EL (cell line): ENCODE results near the gene PERM1.

Source experiments
- DNase-seq: peaks from one replicate; pipeline ENCODE4 v3.0.0-alpha.2; 2016

The PERM1 gene

DNA sequence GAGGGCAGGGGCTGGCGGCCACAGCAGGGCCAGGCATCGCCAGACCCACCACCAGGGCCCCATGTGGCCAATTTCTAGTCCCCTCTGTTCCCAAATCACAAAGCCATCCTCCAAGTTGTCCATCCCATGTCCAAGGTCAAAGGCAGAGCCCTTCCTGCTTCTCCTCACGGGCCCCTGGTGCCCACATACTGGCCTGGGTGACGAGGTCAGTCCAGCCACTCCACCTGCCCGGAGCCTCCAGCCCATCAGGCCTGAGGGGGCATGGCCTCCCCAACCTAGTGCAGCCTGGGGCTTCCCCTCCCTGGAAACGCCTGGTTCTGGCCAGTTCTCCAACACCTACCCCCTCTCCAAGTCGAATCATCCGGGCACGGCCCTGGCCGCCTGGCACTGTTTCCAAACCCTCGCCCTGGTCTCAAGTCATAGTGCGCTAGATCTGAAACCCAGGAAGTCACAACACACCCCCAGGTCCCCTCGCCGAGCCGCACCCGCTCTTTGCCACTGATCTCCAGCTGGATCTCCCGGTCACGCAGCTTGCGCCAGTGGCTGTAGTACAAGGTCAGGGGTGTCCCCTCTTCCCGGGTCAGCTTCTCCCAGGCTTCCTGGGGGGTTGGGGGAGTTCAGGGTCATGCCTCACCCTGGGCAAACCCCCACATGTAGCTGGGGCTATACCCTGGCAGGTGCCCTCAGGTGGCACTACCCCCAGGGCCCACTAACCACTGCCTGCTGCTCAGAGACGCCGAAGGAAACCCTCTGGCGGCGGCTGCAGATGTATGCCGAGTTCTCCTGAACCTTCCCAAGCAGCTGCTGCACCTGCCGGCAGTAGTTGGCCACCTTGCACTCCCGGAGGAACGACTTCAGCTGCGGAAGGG, 36.0 kb downstream of the PERM1 start:
- DNase-seq = no peak

DNA sequence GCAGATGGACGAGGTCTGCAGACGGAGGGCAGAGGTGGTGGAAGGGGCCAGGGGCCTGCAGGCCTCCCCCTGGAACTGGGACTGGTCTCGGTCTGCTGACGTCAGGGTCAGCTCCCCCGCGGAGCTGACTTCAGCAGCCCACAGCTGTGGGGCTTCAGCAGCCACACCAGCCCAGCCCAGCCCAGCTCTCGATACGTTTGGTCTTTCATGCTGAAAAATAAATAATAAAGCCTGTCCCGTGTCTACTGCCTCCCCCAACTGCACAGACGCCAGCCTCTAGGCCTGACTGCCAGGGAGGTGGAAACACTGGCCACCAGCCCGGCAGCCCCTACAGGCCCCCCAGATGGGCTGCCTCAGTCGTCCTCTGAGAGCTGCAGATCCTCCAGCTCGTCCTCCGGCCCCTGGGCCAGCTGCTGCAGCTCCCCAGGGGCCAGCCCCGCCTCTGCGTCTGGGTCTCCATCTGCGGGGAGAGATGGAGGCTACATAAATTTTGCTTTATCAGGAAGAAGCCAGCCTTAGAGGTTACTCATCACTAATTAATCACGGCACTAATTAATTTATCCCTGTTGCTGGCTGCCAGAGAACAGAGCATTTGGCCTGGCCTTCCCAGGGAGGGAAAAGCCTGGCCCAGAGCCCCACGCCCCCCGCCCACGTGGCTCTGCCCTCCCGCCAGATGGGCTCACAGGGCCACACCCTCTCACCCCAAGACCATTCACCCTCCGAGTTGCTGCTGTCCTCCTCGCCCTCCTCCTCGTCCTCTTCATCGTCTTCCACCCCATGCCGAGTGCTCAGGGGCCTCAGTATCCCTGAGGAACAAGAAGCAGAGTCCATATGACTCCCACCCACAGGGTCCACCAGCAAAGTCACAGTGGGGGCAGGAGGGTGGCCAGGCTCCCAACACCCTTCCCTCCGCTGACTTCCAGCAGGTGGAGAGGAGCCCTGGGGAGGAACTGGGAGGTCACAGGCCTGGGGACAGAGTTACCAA, 37.3 kb downstream of the PERM1 start:
- DNase-seq = no peak

DNA sequence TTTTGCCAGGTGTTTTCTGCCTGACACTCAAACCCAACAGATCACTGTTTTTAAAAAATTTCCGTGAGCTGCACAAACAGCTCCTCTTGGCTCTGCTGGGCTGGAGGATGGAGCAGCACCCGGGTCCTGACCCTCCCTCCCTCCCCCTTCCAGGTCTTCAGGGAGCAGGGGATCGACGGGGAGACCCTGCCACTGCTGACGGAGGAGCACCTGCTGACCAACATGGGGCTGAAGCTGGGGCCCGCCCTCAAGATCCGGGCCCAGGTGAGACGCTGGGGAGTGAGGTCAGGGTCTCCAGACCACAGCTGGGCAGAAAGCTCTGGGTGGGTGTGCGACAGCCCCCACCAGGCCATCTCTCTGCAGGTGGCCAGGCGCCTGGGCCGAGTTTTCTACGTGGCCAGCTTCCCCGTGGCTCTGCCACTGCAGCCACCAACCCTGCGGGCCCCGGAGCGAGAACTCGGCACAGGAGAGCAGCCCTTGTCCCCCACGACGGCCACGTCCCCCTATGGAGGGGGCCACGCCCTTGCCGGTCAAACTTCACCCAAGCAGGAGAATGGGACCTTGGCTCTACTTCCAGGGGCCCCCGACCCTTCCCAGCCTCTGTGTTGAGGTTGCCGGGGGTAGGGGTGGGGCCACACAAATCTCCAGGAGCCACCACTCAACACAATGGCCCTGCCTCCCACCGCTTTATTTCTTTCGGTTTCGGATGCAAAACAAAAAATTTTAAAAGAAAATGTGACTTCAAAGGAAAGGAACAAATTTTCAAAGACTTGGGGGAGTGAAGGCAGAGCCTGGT, 38.1 kb downstream of the PERM1 start:
- DNase-seq = no peak

DNA sequence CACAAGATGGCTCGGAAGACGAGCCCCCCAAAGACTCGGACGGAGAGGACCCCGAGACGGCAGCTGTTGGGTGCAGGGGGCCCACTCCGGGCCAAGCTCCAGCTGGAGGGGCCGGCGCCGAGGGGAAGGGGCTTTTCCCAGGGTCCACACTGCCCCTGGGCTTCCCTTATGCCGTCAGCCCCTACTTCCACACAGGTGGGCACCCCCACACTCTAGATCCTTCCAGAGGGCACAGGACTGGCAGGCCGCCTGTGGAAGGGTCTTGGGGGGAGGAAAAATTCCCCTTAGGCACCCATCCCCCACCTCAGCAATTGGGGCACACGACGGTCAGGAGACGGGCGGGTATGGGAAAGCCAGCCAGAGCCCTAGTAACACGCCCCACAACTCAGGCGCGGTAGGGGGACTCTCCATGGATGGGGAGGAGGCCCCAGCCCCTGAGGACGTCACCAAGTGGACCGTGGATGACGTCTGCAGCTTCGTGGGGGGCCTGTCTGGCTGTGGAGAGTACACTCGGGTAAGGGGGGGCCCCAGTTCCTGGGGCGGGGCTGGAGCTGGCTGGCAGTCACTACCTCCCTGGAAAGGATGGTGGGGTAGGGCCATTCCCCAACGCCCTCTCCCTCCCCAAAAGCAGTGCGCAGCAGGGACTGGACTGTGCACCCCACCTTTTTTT, 38.9 kb downstream of the PERM1 start:
- DNase-seq = no peak

DNA sequence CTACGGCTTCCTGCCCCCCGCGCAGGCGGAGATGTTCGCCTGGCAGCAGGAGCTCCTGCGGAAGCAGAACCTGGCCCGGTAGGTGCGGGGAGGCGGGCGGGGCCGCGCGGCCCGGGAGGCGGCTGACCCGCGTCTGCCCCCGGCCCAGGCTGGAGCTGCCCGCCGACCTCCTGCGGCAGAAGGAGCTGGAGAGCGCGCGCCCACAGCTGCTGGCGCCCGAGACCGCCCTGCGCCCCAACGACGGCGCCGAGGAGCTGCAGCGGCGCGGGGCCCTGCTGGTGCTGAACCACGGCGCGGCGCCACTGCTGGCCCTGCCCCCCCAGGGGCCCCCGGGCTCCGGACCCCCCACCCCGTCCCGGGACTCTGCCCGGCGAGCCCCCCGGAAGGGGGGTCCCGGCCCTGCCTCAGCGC, 39.5 kb downstream of the PERM1 start:
- no peak for DNase-seq

DNA sequence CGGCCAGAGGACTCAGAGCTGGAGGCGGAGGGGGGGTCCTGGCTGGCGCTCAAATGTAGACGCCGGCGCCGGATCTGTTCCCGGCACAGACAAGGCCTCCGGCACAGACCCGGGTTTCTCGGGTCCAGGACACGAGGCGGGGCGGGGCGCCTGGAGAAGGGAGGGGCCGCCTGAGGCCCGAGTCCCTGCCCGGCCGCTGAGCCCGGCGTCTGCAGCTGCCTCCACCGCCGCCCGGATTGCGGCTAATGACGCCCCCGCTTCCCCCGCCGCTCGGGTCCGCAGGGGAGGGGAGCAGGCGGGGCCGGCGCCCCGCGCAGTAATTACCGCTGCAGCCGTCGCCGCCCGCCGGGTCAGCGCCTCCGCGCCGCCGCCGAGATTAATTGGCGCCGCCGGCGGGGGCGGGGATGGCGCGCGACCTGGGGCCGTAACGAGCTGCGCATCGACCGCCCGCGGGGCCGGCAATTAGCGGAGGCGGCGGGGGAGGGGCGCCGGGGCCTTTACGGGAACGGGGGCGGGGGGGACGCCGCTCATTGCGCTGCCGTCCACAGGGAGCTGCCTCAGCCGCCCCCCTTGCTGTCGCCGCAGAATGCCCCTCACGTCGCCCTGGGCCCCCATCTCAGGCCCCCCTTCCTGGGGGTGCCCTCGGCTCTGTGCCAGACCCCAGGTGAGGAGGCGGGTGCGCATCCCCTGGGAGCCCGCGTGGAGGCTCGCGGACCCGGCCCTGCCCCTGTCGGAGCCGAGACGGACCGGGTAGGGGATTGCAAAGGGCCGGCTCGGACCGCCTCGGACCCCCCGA, 40.1 kb downstream of the PERM1 start:
- peak; percentile 84 for DNase-seq

DNA sequence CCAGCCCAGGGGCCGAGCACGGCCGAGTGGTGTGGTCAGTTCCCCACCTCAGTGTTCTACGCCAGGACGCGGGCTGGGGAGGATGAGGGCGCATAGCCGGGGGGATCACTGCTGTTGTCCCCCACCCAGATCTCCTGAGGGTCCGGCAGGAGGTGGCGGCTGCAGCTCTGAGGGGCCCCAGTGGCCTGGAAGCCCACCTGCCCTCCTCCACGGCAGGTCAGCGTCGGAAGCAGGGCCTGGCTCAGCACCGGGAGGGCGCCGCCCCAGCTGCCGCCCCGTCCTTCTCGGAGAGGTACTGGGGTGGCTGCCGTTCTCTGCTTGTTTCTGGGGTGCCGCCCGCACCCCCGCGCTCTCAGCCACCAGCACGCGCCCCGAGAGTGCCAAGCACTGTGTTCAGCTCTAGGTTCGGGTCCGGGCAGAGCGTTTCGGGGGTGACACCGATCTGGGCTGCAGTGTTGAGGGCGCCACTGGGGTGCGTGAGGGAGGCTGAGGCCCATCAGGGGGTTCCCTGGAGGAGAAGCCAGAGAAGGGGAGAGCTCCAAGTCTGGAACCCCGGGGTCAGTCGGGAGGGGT, 40.8 kb downstream of the PERM1 start:
- no peak for DNase-seq

DNA sequence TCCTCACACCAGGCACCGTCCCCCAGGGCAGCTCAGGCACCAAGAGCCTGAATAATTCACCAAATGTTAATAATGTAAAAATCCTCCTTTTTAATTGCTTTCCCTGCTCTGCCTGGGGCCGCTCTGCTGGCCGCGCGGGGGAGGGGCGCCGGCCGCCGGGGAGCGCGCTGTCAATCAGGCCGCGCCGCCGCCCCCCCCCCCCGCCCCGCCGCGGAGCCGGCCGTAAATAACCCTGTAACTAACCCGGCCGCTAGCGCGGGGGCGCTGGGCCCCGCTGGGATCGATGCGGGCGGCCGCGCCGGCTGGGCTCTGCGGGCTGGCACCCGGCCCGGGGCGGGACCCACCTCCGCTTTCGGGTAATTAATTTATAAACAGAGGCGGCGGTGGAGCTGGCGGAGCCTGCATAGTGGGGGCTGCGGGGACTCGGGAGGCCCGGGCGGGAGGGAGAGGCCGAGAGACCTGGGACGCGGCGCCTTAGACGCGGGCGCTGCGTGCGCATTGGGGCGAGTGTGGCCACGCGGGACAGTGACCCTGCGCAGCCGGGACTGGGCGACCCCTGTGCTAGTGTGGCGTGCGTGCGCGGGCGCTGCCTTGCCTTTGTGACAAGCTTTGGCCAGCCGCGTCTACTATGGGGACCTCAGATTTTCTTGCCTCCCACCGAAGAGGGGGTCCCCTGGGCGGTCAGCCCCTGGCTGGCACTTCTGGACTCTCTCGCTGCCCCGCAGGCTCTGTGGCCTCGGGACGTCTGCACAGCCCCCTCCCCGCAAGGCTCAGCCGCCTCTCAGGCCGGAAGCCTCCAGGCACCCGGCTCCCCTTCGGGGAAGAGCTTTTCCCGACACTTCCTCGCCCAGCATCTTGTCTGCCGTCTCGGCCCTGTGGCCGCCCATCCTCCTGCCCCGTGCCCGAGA, 41.5 kb downstream of the PERM1 start:
- peak; percentile 64 for DNase-seq

DNA sequence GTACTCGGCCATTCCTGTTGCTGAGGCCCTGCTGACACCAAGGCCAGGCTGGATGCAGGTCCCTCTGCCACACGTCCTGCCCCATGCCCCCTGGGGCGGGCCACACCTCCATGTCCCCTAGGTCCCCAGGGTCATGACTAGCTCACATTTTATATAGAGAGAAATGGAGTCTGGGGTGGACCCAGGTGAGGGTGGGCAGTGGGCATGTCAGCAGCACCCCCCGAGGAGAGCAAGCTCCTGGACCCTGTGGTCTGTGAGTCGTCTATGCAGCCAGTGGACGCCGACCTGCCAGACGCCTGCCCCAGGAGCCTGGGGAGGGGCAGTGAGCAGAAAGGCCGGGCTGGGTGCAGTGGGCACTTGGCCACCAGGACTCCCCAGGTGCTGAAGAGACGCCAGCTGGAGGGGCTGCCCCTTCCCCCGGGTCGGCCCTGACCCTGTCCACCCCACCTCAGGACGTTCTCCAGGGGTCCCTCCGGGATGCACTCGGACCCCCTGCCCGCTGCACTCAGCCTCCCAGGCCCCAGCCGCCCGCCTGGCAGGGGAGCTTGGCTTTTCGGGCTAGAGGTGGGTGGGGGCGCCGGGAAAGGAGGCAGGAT, 42.3 kb downstream of the PERM1 start:
- DNase-seq = no peak

DNA sequence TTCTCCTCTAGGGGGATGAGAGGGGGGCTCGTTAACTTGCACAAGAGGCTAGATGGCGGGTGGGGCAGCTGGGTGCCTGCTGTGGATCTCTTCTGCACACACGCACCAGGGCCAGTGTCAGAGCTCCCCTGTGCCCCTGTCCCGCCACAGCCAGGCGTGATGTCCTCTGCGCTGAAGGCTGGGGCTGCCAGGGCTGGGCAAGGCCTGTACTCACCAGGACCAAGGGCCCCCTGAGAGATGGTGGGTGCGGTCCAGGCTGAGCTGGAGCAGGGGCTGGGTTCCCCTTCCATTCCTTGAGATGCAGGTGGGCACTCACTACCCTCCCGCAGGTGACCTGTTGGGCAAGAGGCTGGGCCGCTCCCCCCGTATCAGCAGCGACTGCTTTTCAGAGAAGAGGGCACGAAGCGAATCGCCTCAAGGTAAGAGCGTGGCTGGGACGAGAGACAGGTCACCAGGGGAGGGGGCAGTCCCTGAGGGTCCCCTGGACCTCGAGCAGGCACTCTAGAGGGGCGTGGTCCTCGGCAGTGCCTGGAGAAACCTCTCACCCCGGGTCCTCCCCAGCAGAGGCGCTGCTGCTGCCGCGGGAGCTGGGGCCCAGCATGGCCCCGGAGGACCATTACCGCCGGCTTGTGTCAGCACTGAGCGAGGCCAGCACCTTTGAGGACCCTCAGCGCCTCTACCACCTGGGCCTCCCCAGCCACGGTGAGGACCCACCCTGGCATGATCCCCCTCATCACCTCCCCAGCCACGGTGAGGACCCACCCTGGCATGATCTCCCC, 43.0 kb downstream of the PERM1 start:
- no peak for DNase-seq

DNA sequence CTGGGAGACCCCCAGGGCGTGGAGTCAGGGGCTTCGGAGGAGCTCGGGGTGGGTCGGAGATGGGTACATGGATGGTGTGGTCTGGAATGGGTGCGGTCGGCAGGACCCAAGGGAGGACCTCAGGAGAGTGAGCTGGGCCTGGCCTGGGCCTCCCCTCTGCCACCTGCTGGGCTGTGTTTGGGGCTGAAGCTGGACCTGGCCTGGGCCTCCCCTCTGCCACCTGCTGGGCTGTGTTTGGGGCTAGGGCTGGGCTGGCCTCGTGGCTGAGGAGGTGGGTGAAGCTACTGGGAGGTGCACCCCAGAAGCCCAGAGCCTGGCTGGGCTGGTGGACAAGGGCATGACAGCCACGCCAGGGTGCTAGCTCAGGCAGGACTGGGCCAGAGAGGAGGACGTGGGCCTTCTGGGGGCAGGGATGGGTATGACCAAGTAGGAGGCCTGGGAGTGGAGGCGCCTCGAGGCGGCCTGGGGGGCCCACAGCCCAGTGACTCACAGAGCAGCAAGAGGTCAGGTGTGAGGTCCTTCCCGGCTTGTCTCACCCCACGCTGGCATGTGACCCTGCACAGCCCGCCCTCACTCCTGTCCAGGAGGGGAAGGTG, 43.7 kb downstream of the PERM1 start:
- peak; percentile 70 for DNase-seq

DNA sequence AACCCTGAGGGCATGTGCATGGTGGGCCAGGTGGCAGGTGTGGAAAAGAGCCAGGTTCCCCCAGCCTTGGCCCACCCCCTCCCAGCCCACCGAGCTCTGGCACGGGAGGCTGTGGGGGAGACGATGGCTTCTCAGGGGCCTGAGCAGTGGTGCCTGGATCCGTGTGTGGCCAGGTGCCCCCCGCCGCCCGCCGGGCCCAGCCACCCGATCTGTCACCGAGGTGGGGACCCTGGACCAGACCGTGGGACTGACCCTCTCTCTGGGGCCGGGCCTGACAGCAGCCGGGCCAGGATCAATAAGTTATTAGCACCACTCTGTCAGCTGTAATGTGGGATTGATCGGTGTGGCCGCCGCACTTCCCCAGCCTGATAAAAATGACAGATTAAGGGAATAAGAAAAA, 44.4 kb downstream of the PERM1 start:
- DNase-seq = no peak

DNA sequence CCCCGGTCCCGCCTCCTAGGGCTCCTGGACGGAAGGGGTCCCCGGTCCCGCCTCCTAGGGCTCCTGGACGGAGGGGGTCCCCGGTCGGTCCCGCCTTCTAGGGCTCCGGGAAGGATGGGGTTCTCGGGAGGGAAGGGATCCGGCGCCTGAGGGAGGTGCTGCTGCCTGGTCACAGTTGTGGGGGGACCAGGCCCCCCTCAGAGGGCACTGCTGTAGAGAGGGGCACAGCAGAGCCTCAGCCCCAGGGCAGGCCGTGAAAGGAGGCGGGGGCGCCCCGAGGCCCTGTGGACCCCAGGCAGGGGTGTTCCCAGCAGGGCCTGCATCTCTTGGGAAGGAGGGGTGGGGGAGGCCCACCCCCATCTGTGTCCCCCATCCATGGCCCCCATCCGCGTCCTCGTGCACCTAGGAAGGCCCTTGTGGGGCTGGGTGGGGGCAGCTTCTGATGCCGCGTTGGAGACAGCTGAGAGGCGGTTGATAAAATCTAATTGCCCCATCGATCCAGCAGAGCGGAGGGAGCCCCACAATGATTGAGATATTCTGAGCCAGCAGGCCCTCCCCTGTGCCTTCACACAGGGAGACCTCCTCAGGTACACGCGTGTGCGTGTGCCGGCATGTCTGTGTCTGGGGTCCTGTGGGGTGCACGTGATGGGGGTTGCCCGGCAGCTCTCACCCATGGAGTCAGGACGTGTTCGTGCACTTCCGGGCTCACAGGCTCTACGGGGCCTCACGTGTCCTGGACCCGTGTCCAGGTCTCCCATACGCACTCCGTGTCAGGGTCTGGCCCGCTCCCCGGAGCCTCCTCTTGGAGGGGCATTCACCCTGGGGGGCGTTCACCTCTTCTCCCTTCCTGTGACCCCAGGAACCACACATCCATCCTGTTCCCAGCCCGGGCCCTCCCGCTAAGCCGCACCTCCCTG, 45.3 kb downstream of the PERM1 start:
- DNase-seq = no peak

DNA sequence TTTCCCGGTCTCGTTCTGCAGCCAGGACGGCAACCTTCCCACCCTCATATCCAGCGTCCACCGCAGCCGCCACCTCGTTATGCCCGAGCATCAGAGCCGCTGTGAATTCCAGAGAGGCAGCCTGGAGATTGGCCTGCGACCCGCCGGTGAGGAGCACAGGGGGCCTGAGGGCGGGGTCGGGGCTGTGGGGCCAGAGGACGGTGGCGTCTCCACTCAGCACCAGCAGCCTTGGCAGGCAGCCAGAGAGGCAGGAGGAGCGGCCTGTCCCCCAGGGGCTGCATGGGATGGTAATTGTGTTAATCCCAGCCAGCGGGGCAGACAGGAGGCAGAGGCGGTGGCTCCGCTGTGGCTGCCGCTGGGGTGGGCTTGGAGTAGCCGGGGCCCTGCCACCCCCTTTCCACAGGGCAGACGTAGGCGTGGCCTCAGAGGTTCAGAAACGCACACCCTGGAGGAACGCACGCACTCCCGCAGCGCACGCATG, 46.1 kb downstream of the PERM1 start:
- no peak for DNase-seq

DNA sequence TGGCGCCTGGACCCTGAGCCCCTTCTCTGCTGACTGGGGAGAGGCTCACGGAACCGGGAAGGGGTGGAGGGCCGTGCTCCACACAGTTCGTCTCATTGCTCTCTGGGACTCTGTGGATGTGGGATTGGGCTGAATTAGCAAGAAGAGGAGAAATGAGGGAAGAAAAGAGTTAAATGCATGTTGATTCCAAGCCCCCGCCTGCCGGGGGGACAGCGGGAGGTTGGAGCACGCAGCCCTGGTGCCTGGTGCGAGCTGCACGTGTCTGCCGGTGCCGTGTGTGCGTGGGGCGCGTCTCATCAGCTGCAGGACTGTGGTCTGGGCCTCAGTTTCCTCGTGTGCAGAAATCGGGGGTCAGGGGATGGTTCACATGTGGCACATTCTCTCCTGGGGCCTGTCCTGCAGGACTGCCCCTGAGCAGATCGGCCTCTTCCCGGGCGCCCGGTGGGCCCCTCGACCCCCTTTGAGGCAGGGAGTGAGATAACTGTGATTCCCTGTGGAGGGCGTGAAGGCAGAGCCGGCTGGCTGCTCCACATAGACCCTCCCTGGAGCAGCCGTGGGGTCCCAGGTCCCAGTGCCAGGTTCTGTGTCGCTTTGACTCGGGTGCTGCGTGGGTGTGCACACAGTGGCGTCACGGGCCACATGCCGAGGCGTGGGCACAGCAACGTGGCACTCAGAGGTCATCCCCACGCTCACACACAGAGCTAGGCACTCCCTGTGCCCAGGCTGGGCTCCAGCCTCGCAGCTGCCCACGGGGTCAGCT, 46.7 kb downstream of the PERM1 start:
- no peak for DNase-seq

DNA sequence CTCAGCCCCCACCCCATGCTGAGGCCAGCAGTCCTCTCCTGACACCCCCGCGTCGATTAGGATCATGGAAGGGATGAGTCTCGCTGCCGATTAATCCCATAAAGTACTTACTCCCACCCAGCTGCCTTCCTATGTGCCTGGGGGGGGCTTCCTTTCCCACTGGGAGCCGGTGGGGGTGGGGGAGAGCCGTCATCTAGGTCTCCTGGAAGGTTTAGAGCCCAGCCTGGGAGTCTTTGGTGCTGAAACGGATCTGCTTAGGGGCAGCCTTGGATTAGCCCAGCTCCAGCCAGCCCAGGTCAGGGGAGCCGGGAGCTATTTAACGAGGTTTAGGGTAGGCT, 48.3 kb downstream of the PERM1 start:
- DNase-seq = no peak
